Middle frontal gyrus (tissue), 1 donor: ENCODE results near the gene PHLDB2.

ENCODE experiments used
- DNase-seq: peaks from one replicate; pipeline ENCODE4 v3.0.0-alpha.2; 2015; ENCODE audit warnings: low spot score; ENCODE audit errors: extremely low spot score

PHLDB2 gene

DNA sequence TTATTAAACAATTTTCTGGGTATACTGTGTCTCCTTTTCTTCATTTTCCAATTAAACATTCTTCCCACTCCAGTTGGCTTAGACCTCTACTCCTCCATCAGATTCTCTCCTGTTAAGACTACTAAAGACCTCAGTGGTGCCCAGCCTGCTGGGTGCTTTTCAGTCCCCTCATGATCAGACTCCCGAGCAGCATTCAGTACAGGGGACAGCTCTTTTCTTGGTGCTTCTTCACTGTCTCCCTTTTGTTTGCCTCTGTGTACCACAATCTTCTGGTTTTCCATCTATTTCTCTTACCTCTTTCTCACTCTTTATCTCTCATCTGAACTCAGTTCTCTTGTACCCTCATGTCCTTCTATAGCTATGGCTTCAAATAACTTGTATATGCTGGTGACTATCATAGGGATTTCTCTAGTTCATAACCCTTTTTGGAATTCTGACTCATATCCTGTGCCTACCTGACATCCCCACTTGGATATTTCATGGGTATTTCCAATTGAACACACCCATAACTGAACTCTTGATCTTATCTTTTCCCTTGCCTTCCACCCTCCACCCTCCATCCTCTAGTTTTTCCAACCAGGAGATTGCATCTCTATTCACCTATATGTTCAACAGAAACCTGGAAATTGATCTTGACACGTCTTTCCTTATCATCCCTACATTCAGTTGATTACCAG, 64.2 kb downstream of the PHLDB2 start:
- DNase-seq: no peak

- DNase-seq: no peak
Observed at GRCh38 chr3:111923806-111924205, 64.7 kb downstream of the PHLDB2 start.

- DNase-seq: no peak
Observed at GRCh38 chr3:111924283-111924682, 65.2 kb downstream of the PHLDB2 start.

GRCh38 chr3:111926266-111926676, 67.2 kb downstream of the PHLDB2 start:
- no peak for DNase-seq

- DNase-seq: no peak
Observed at GRCh38 chr3:111928613-111929012, 69.5 kb downstream of the PHLDB2 start.

GRCh38 chr3:111929484-111929883, 70.4 kb downstream of the PHLDB2 start:
- DNase-seq: no peak

DNA sequence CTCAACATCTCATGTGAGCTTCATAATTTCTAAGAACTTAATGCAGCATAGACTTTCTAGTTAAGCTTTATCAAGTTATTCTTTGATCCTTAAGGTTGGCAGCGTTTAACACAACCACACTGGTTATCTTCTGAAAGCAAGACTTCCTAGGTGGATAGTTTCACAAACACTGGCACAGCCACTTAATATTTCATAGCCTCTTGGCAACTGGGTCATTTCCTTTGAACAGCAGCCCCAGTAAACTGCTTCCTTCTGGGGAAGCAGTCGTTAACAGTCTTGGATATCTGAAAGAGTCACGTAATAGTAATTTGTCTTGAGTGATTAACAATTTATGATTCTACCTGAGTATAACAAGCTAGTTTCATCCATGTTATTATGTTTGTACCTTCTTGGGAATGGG, 73.9 kb downstream of the PHLDB2 start:
- no peak for DNase-seq

DNA sequence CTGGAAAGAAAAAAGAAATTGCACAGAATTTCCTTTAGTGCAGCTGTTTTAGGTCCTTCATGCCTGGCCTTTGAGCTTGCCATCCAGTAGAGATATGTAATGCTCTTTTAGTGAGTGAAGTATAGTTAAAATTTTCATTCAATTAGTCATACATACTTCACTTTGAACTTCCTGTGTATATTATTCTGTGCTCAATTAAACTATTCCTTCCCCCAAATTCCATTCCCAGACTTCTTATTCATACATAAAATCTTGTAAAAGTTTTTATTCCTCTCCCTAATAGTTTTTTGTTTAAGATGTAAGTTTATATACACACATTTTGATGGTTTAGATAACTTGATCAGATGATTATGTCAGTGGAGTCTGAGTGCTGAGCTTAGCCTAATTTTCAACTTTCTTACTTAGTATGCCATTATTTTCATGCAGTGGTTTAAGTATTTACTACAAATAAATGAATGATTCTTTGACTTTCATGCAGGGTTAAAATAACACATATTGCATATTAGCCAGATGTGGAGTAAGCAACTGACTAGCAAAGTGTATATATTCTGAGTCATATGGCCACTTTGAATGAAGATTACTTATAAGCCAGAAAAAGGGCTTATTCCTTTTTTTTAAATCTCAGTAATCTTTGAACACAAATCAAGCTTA, 77.3 kb downstream of the PHLDB2 start:
- DNase-seq: no peak

- no peak for DNase-seq
Observed at GRCh38 chr3:111936967-111937366, 77.9 kb downstream of the PHLDB2 start.

DNA sequence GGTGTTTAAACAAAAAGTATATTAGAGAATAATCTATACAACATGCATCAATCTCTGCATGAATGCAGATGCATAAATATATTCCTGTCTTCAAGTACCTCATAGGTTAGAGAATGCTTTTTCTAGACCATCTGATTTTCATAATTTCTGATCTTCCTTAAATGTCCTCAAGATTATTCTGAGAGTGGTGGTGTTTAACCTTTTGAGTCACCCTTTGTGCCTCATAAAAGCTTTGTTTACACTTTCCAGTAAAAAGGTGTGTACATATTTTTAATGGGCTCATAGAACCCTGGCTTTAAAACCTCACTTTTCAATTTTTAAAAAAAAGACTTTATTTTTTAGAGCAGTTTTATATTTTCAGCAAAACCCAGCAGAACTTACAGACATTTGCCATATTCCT, 78.8 kb downstream of the PHLDB2 start:
- no peak for DNase-seq

- DNase-seq: no peak
Observed at GRCh38 chr3:111939873-111940272, 80.8 kb downstream of the PHLDB2 start.

DNA sequence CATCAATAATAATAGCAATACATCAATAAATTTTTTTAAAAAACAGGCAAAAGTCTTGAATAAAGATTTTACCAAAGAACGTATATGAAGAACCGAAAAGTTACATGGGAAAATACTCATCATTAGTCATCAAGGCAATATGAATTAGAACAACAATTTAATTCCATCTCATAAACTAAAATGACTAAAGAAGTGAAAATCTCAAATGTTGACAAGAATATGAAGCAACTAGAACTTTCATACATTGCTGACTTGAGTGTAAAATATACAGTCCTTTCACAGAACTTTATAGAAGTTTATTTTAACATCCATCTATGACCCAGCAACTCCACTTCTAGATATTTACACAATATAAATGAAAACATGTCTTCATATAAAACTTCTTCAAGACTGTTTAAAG, 84.5 kb downstream of the PHLDB2 start:
- DNase-seq: no peak

GRCh38 chr3:111944372-111944771, 85.3 kb downstream of the PHLDB2 start:
- DNase-seq: no peak

DNA sequence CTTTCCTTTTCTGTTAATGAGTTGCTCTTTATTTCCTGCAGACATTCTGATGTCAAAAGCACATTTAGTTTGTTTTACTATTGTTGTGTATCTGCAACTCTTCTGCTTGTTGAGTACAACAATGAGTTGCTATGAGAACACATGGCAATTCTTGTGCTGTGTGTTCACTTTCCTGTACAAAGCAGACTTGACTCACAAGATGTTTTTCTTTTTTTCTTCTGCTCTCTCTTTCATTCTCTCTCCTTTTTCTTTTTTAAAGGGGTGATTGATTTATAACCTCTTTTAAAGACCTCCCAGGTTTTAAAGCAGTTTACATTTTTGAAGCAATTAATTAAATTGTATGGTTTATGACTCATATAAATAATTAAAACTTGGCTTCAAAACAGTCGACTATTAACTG, 88.2 kb downstream of the PHLDB2 start:
- DNase-seq: no peak

DNA sequence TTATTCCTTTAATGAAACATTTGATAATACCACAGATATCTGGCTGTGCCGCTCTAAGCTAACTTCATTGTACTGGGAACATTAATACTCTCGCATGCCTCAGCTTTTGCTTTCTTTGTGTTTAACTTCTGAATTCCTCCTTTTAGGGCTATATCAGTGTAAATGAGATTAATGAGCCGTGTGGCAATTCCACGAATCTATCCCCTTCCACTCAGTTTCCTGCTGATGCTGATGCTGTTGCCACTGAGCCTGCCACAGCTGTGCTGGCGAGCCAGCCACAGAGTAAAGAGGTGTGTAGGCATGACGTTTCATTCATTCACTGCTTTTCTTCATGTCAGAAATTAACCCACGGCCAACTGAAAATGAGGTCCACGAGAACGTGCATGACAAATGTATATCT, 89.7 kb downstream of the PHLDB2 start:
- DNase-seq: no peak

DNA sequence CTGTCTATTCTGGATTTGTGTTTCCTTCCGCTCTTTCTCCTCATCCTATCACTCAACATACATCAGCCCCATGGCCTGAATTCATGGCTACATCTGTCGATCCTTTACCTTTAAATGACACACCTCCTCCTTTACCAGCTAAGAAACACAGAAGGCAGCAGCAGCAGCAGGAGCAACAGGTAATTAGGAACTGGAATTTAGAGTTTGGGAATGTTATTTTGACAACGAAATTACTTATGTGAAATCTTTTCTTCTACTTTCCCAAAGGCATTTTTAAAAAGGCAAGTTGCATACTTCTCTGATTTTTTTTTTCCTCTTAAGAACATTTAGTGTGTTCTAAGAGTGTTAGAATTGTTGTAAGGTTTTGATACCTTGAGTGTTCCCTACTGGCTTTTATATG, 90.6 kb downstream of the PHLDB2 start:
- no peak for DNase-seq

DNA sequence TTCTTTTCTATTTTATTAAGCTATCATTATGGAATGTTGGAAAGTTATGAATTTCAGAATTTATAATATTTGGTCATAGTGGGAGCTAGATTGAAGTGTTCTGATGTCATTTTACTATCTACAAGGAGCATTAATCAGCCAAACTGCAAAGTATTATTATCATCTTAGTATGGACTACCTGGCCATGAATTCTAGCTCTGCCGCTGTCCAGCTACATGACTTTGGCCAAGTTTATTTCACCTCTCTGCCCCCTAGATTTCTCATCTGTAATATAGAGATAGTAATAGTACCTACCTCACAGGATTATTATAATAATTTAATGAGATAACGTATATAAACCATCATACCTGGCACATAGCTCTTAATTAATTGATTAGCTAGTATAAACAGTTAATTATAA, 92.0 kb downstream of the PHLDB2 start:
- DNase-seq: no peak

GRCh38 chr3:111952086-111952485, 93.0 kb downstream of the PHLDB2 start:
- no peak for DNase-seq

DNA sequence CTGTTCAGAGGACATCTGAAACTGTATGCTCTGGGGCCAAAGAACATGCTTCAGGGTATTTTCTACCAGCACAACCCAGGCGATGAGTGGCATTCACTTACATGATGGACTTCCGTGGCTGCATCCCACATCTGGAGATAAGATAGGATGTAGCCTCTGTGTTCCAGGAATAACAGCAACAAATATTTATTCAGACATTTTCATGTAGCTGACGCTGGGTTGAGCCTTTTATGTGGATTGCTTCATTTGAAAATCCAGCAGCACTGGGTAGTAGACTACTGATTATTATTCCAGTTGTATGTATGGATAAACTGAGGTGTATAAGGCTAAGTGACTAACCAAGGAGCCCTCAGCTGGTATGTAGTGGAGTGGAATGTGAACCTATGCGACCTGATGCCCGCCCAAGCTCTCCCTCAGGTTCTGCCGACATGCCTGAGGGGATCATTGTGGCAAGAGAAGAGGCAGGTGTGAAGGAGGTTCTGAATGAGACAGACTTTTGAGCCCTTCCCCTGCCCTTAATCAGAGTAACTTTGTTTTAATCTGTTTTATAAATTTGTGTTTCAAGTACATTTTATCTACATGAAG, 93.9 kb downstream of the PHLDB2 start:
- no peak for DNase-seq

- no peak for DNase-seq
Observed at GRCh38 chr3:111954228-111954990, 95.3 kb downstream of the PHLDB2 start.

DNA sequence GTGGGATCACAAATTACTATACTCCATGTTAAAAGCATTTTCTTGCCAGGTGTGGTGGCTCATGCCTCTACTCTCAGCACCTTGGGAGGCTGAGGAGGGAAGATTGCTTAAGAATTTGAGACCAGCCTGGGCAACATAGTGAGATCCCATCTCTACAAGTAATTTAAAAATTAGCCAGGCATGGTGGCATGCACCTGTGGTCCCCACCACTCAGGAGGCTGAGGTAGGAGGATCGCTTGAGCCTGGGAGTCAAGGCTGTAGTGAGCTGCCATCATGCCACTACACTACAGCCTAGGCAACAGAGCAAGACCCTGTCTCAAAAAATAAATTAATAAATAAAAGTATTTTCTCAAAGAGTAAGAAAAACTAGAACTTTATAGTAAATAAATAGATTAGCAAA, 96.8 kb downstream of the PHLDB2 start:
- DNase-seq: no peak

DNA sequence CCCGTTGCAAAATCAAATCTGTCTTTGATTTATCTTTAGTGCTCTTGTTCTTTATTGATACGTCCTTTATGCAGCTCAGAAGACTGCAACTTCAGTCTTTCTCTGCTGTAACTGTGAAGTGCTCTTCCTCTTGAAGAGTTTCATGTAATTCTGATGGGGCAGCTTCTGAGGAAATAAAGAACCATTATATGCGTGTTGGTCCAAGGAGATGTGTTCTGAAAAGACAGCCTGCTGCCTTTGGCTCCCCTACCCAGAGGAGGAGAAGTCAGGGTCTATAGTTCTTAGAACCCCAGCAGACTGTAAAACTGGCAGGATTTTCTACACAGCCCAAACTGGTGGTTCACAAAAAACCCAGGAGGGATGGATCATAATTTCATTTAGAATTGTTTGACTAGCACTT, 97.4 kb downstream of the PHLDB2 start:
- no peak for DNase-seq
